Esophagus (tissue), 2 donors: ENCODE results near the gene RBM33. TPM values are rescaled to one million over a fixed set of nuclear protein-coding genes. Genes with fewer than 3 reads are reported as not detected.

Experiments
- H3K27ac ChIP-seq, 2 donors: one replicate each; pipeline ENCODE4 v1.5.1; 2013; ENCODE audit warnings: low read depth in 2 of 2, mild to moderate bottlenecking in 2 of 2, inconsistent platforms in 1 of 2, low read length in 1 of 2, moderate library complexity in 1 of 2
- H3K27me3 ChIP-seq, 2 donors: one replicate each; pipeline ENCODE4 v1.6.1; 2013; ENCODE audit warnings: low read length in 2 of 2, control low read depth in 1 of 2, mild to moderate bottlenecking in 1 of 2; ENCODE audit not compliant: insufficient read depth in 2 of 2, control insufficient read depth in 1 of 2
- H3K36me3 ChIP-seq, 2 donors: one replicate each; pipeline ENCODE4 v1.6.1; 2013; ENCODE audit warnings: low read length in 1 of 2; ENCODE audit not compliant: control insufficient read depth in 2 of 2, insufficient read depth in 2 of 2
- H3K4me1 ChIP-seq, 2 donors: one replicate each; pipeline ENCODE4 v1.6.1; 2013; ENCODE audit warnings: low read length in 1 of 2; ENCODE audit not compliant: control insufficient read depth in 2 of 2, insufficient read depth in 2 of 2
- H3K4me3 ChIP-seq, 2 donors: one replicate each; pipeline ENCODE4 v1.5.1; 2013; ENCODE audit warnings: low read length in 2 of 2, mild to moderate bottlenecking in 2 of 2, low read depth in 1 of 2, moderate library complexity in 1 of 2
- H3K9me3 ChIP-seq, 2 donors: one replicate each; pipeline ENCODE4 v1.6.1; 2013; ENCODE audit warnings: mild to moderate bottlenecking in 2 of 2, low read depth in 1 of 2, low read length in 1 of 2, moderate library complexity in 1 of 2; ENCODE audit not compliant: control insufficient read depth in 2 of 2, insufficient read depth in 1 of 2
- WGBS, 2 donors: extraction: QIAGEN DNeasy Blood & Tissue Kit; methylation state at CpG; one replicate each; pipeline ENCODE4 v1.1.7; 2013; 5-methylcytosine and 5-hydroxymethylcytosine counted together
- polyA plus RNA-seq, 2 donors: library from polyadenylated mRNA; stranded (reverse); fragments of 200-250 nt; gene quantifications; one replicate each; pipeline ENCODE4 v1.2.3, GENCODE V29; 2013
- donor health status: healthy with polysubstance abuse.
- donor health status: Bipolar disorder and iron deficiency.

Gene RBM33
- polyA plus RNA-seq, 2 donors, result 11.6 to 25.6 TPM

GRCh38 chr7:155778349-155778748 is 133.9 kb downstream of the RBM33 start:
- H3K36me3 ChIP-seq, result peaks cover 23 to 33% of the 10 kb centered on the region in 2 donors
- H3K4me1 ChIP-seq, result no peaks in the 10 kb centered on the region
- no peaks in the 10 kb centered on the region for H3K27me3 ChIP-seq
- no peak overlapping the region for H3K4me3 ChIP-seq
- WGBS, 2 donors, result 85 to 86% methylated on average over 6 of the region's 6 CpGs
- no peak overlapping the region for H3K27ac ChIP-seq
- no peaks in the 10 kb centered on the region for H3K9me3 ChIP-seq

- 97% methylated on average over 24 of the region's 24 CpGs for WGBS, 2 donors
- H3K36me3 ChIP-seq, result peaks cover 11 to 32% of the 10 kb centered on the region in 2 donors
These were observed 136.4 kb downstream of the RBM33 start for GRCh38 chr7:155780884-155781283.

GRCh38 chr7:155781433-155781832 is 137.0 kb downstream of the RBM33 start:
- Histone ChIP-seq H3K9me3 (no peaks in the 10 kb centered on the region), H3K27me3 (no peaks in the 10 kb centered on the region), H3K27ac (no peak overlapping the region), H3K4me1 (no peaks in the 10 kb centered on the region), H3K36me3 (peaks cover 10 to 29% of the 10 kb centered on the region in 2 donors), H3K4me3 (no peak overlapping the region)
- 94 to 95% methylated on average over 20 of the region's 20 CpGs for WGBS, 2 donors

More at GRCh38 chr7:155780884-155781283, 136.4 kb downstream of the RBM33 start:
- Histone ChIP-seq H3K4me3 (no peak overlapping the region), H3K9me3 (no peaks in the 10 kb centered on the region), H3K4me1 (no peaks in the 10 kb centered on the region), H3K27ac (no peak overlapping the region), H3K27me3 (no peaks in the 10 kb centered on the region)

GRCh38 chr7:155782466-155782865 is 138.0 kb downstream of the RBM33 start:
- Histone ChIP-seq H3K27ac (no peak overlapping the region), H3K9me3 (no peaks in the 10 kb centered on the region), H3K27me3 (no peaks in the 10 kb centered on the region), H3K4me3 (no peak overlapping the region), H3K4me1 (no peaks in the 10 kb centered on the region), H3K36me3 (peaks cover 10 to 25% of the 10 kb centered on the region in 2 donors)
- 89 to 94% methylated on average over 10 of the region's 10 CpGs for WGBS, 2 donors

- Histone ChIP-seq H3K27ac (no peak overlapping the region), H3K9me3 (no peaks in the 10 kb centered on the region), H3K4me3 (no peak overlapping the region), H3K27me3 (no peaks in the 10 kb centered on the region), H3K4me1 (peaks cover 4 to 6% of the 10 kb centered on the region in 2 donors), H3K36me3 (peaks cover 8 to 23% of the 10 kb centered on the region in 2 donors)
- WGBS, 2 donors, result 84 to 85% methylated on average over 10 of the region's 10 CpGs
These were observed 141.1 kb downstream of the RBM33 start for GRCh38 chr7:155785536-155785935.

GRCh38 chr7:155786491-155786890 is 142.0 kb downstream of the RBM33 start:
- H3K4me1 ChIP-seq, result peaks cover 4 to 6% of the 10 kb centered on the region in 2 donors
- no peak overlapping the region for H3K27ac ChIP-seq
- no peak overlapping the region for H3K4me3 ChIP-seq
- peaks cover under 1 to 17% of the 10 kb centered on the region in 2 donors for H3K36me3 ChIP-seq
- H3K27me3 ChIP-seq, result no peaks in the 10 kb centered on the region
- 90 to 91% methylated on average over 10 of the region's 10 CpGs for WGBS, 2 donors
- H3K9me3 ChIP-seq, result no peaks in the 10 kb centered on the region

GRCh38 chr7:155787171-155787851 is 142.8 kb downstream of the RBM33 start:
- H3K4me3 ChIP-seq, result peak overlapping the region; percentile 23 to 26
- H3K4me1 ChIP-seq, result peaks cover 4 to 6% of the 10 kb centered on the region in 2 donors
- peaks cover 0 to 12% of the 10 kb centered on the region in 2 donors for H3K36me3 ChIP-seq
- H3K9me3 ChIP-seq, result no peaks in the 10 kb centered on the region
- WGBS, 2 donors, result 3% methylated on average over 45 to 68 of the region's 68 CpGs
- no peak overlapping the region for H3K27ac ChIP-seq
- no peaks in the 10 kb centered on the region for H3K27me3 ChIP-seq

GRCh38 chr7:155788616-155789000 is 144.1 kb downstream of the RBM33 start:
- Histone ChIP-seq H3K27ac (no peak overlapping the region), H3K36me3 (peaks cover 0 to 6% of the 10 kb centered on the region in 2 donors), H3K4me3 (no peak overlapping the region), H3K27me3 (no peaks in the 10 kb centered on the region), H3K9me3 (no peaks in the 10 kb centered on the region), H3K4me1 (peaks cover 4 to 10% of the 10 kb centered on the region in 2 donors)
- WGBS, 2 donors, result 78 to 88% methylated on average over 22 of the region's 22 CpGs

GRCh38 chr7:155789001-155789725 is 144.7 kb downstream of the RBM33 start:
- 66 to 78% methylated on average over 29 of the region's 29 CpGs for WGBS, 2 donors
- Histone ChIP-seq H3K36me3 (peaks cover 0 to 2% of the 10 kb centered on the region in 2 donors), H3K9me3 (no peaks in the 10 kb centered on the region), H3K27me3 (no peaks in the 10 kb centered on the region), H3K4me1 (peaks cover 6 to 11% of the 10 kb centered on the region in 2 donors), H3K27ac (no peak overlapping the region), H3K4me3 (no peak overlapping the region)
